ENCODE measurements around the gene GBX2. TPM values are rescaled to one million over a fixed set of nuclear protein-coding genes. Genes with fewer than 3 reads are reported as not detected.

GBX2 gene
- total RNA-seq, 2 donors from 2014 or later: 0.20 TPM; not detected in 1

- no peaks in the 10 kb centered on the region for H3K36me3 Mint-ChIP-seq (ENCODE audit: low read depth)
- TF ChIP-seq, protein P1, sequence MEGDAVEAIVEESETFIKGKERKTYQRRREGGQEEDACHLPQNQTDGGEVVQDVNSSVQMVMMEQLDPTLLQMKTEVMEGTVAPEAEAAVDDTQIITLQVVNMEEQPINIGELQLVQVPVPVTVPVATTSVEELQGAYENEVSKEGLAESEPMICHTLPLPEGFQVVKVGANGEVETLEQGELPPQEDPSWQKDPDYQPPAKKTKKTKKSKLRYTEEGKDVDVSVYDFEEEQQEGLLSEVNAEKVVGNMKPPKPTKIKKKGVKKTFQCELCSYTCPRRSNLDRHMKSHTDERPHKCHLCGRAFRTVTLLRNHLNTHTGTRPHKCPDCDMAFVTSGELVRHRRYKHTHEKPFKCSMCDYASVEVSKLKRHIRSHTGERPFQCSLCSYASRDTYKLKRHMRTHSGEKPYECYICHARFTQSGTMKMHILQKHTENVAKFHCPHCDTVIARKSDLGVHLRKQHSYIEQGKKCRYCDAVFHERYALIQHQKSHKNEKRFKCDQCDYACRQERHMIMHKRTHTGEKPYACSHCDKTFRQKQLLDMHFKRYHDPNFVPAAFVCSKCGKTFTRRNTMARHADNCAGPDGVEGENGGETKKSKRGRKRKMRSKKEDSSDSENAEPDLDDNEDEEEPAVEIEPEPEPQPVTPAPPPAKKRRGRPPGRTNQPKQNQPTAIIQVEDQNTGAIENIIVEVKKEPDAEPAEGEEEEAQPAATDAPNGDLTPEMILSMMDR (conservative IDR thresholded peaks at IDR 0.05): no peak
- DNase-seq: no peak
- Histone ChIP-seq H3K27me3 (ENCODE audit: control insufficient read depth, insufficient read depth, low read length, poor library complexity, severe bottlenecking) (peaks cover 70% of the 10 kb centered on the region), H3K27ac (ENCODE audit: low read depth, low read length) (no peak overlapping the region), H3K4me1 (ENCODE audit: control insufficient read depth, insufficient read depth, low read length) (no peaks in the 10 kb centered on the region), H3K36me3 (ENCODE audit: control insufficient read depth, insufficient read depth, low read length) (no peaks in the 10 kb centered on the region), H3K9ac (ENCODE audit: extremely low read depth, low read length, poor library complexity, severe bottlenecking) (no peak overlapping the region), H3K9me3 (ENCODE audit: control insufficient read depth, low read length) (no peaks in the 10 kb centered on the region), H3K4me3 (ENCODE audit: low read length) (no peak overlapping the region)
- no peak overlapping the region for H3K4me3 Mint-ChIP-seq
- peaks cover 84% of the 10 kb centered on the region for H3K27me3 Mint-ChIP-seq (ENCODE audit: insufficient read depth)
- WGBS, 2 experiments (ENCODE audit: insufficient coverage in 1 of 2, insufficient read length in 1 of 2): 91 to 93% methylated on average over 13 to 16 of the region's 16 CpGs
- no peak overlapping the region for H3K27ac Mint-ChIP-seq
- peaks cover 5% of the 10 kb centered on the region for H3K4me1 Mint-ChIP-seq
- H3K9me3 Mint-ChIP-seq: peaks cover 6% of the 10 kb centered on the region
These were observed 11.9 kb downstream of the GBX2 start for GRCh38 chr2:236156095-236156859.

- TF ChIP-seq, protein P1 (conservative IDR thresholded peaks at IDR 0.05): no peak
- no peak overlapping the region for H3K27ac ChIP-seq (ENCODE audit: low read depth, low read length)
These were observed 12.8 kb downstream of the GBX2 start for GRCh38 chr2:236155406-236155805.

GRCh38 chr2:236146436-236146835, 21.8 kb downstream of the GBX2 start:
- peaks cover 6% of the 10 kb centered on the region for H3K9me3 Mint-ChIP-seq
- no peaks in the 10 kb centered on the region for H3K36me3 Mint-ChIP-seq (ENCODE audit: low read depth)
- no peak overlapping the region for H3K4me3 ChIP-seq (ENCODE audit: low read length)
- peaks cover 23% of the 10 kb centered on the region for H3K27me3 ChIP-seq (ENCODE audit: control insufficient read depth, insufficient read depth, low read length, poor library complexity, severe bottlenecking)
- DNase-seq: no peak
- peaks cover 63% of the 10 kb centered on the region for H3K27me3 Mint-ChIP-seq (ENCODE audit: insufficient read depth)
- H3K4me3 Mint-ChIP-seq: no peak overlapping the region
- peaks cover 7% of the 10 kb centered on the region for H3K4me1 Mint-ChIP-seq
- no peak overlapping the region for H3K9ac ChIP-seq (ENCODE audit: extremely low read depth, low read length, poor library complexity, severe bottlenecking)
- H3K4me1 ChIP-seq (ENCODE audit: control insufficient read depth, insufficient read depth, low read length): no peaks in the 10 kb centered on the region
- no peaks in the 10 kb centered on the region for H3K36me3 ChIP-seq (ENCODE audit: control insufficient read depth, insufficient read depth, low read length)
- 93% methylated on average over 4 to 6 of the region's 7 CpGs for WGBS, 2 experiments (ENCODE audit: insufficient coverage in 1 of 2, insufficient read length in 1 of 2)
- H3K27ac ChIP-seq (ENCODE audit: low read depth, low read length): no peak overlapping the region
- no peaks in the 10 kb centered on the region for H3K9me3 ChIP-seq (ENCODE audit: control insufficient read depth, low read length)
- H3K27ac Mint-ChIP-seq: no peak overlapping the region
- TF ChIP-seq, protein P1 (conservative IDR thresholded peaks at IDR 0.05): no peak

More at GRCh38 chr2:236155406-236155805, 12.8 kb downstream of the GBX2 start:
- 87% methylated on average over 3 of the region's 3 CpGs; no CpG with 5 or more reads in 1 of the 2 experiments for WGBS, 2 experiments (ENCODE audit: insufficient coverage in 1 of 2, insufficient read length in 1 of 2)
- peaks cover 5% of the 10 kb centered on the region for H3K4me1 Mint-ChIP-seq
- H3K27ac Mint-ChIP-seq: no peak overlapping the region
- H3K27me3 Mint-ChIP-seq (ENCODE audit: insufficient read depth): peaks cover 82% of the 10 kb centered on the region
- no peaks in the 10 kb centered on the region for H3K4me1 ChIP-seq (ENCODE audit: control insufficient read depth, insufficient read depth, low read length)
- H3K36me3 Mint-ChIP-seq (ENCODE audit: low read depth): no peaks in the 10 kb centered on the region
- no peak overlapping the region for H3K4me3 Mint-ChIP-seq
- H3K36me3 ChIP-seq (ENCODE audit: control insufficient read depth, insufficient read depth, low read length): no peaks in the 10 kb centered on the region
- H3K9me3 ChIP-seq (ENCODE audit: control insufficient read depth, low read length): no peaks in the 10 kb centered on the region
- H3K4me3 ChIP-seq (ENCODE audit: low read length): no peak overlapping the region
- no peak overlapping the region for H3K9ac ChIP-seq (ENCODE audit: extremely low read depth, low read length, poor library complexity, severe bottlenecking)
- no peak for DNase-seq
- peaks cover 10% of the 10 kb centered on the region for H3K9me3 Mint-ChIP-seq
- peaks cover 61% of the 10 kb centered on the region for H3K27me3 ChIP-seq (ENCODE audit: control insufficient read depth, insufficient read depth, low read length, poor library complexity, severe bottlenecking)

Measured in endodermal cell (in vitro differentiated cells).